Cardiac ventricle fibroblast (primary cell): ENCODE results near the gene HDAC11. TPM values are rescaled to one million over a fixed set of nuclear protein-coding genes. Genes with fewer than 3 reads are reported as not detected.

Source experiments
- total RNA-seq: library from RNA; depleted of rRNA; stranded (reverse); fragments of >200 nt; gene quantifications from 2 replicates; pipeline ENCODE4 v1.2.3, GENCODE V29; 2015

Gene HDAC11
- total RNA-seq = 8.9 and 14.6 TPM in 2 replicates

GRCh38 chr3:13479582-13480339 is at the start of gene HDAC11:
Gene HDAC11, plus strand, starts transcription at chr3:13480306. Its CDS starts 42 bp downstream, at chr3:13480348.

GRCh38 chr3:13548696-13549622 is 68.9 kb downstream of the HDAC11 start, which contains the start of gene FBLN2:
Gene FBLN2, plus strand, starts transcription at chr3:13549125. Its CDS starts 21,231 bp downstream, at chr3:13570356.

Other genes starting within 250 kb of the HDAC11 start
- gene NUP210, start 60.0 kb upstream of the HDAC11 start, total RNA-seq = not detected in 2 replicates
- 586 and 593 TPM in 2 replicates for gene FBLN2, start 68.8 kb downstream of the HDAC11 start, total RNA-seq